ENCODE results near the gene NPAS3.

- TF ChIP-seq CTCF (conservative IDR thresholded peaks at IDR 0.05 in 1 of 2, IDR thresholded peaks at IDR 0.05 in 1 of 2; ENCODE audit: low read depth in 1 of 2, low read length in 2 of 2) (no peak), EZH2 (IDR thresholded peaks at IDR 0.05; ENCODE audit: low read length, missing control alignments) (no peak)
Measured at GRCh38 chr14:33369972-33370371, 431.3 kb downstream of the NPAS3 start.
